Dermis microvascular lymphatic vessel endothelial cell (primary cell): ENCODE results near the gene GYG1. TPM values are rescaled to one million over a fixed set of nuclear protein-coding genes. Genes with fewer than 3 reads are reported as not detected.
"Not testable (repeated sequence)": the region's sequence is repeated elsewhere in the genome, so short reads cannot be mapped to it uniquely, and the experiment has no call there.

Source experiments
- DNase-seq, 2 donors: peaks; one replicate each; pipeline versions ENCODE4 v3.0.0 to v3.0.0-alpha.2; 2010; ENCODE audit warnings: low read depth in 2 of 2
- total RNA-seq: library from RNA; depleted of rRNA; stranded (reverse); fragments of >200 nt; gene quantifications from 2 replicates; pipeline ENCODE4 v1.2.1, GENCODE V29; 2014

The GYG1 gene
- total RNA-seq, 1 donor from 2014 or later = 37.4 TPM

GRCh38 chr3:148987551-148987950, 3.8 kb upstream of the GYG1 start:
- not testable (repeated sequence) for DNase-seq

GRCh38 chr3:148990236-148990635, 1.1 kb upstream of the GYG1 start:
- no peak for DNase-seq

DNA sequence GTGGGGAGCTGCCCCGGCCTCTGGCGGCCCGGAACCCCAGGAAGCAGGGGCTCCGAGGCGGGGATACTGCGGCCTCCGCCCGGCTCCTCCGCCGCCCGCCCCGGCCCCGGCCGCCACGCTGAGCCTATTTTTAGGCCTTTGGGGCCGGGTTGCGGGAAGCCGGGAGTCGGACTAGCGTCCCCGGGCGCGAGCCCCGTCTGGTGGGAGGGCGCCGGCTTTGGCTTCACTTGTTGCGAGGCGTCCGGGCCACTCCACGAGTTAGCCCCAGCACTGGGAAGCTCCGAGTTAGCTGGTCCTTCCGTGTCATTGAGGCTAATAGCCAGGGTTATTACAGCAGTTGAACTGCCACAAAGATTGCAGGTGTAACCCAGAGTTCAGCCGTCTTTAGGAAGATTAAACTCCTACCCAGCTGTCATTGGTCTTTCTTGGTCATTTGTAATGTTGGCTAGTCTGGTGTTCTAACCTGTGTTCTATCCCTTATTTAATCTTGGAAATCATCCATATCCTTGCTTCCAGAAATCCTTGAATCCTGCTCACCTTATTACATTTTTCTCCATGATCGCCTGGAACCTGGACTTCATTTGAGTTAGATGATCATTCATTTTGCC, 791 bp downstream of the GYG1 start:
- peak in 1 of 2 donors; percentile 56 for DNase-seq

DNA sequence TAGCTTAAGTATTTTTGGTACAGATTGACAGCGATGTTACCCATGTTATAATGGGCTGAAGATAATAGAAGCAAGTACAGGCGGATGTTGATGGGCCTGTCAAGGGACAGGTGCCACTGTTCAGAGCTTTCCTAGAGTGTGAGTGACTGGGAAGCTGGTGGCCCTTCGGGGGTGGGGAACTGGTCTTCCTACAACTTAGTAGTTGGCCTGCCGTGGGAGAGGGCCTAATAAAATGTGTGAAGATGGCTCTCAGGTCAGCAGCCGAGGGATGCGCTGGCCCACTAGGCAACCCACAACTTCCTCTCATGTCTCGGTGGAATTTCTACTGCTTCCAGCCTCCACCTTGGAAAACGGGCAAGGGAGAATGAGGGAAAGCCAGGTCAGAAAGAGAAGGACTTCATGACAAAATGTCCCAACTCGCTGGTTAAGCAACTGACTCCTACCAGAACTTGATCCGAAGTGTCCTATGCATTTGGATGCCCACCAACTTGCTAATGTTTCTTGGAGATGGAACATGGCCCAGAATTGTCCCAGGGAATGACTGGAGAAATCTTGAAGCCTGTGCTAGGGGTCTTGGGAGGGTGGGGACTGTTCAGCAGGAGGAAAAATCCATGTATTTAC, 1.4 kb downstream of the GYG1 start:
- no peak for DNase-seq

DNA sequence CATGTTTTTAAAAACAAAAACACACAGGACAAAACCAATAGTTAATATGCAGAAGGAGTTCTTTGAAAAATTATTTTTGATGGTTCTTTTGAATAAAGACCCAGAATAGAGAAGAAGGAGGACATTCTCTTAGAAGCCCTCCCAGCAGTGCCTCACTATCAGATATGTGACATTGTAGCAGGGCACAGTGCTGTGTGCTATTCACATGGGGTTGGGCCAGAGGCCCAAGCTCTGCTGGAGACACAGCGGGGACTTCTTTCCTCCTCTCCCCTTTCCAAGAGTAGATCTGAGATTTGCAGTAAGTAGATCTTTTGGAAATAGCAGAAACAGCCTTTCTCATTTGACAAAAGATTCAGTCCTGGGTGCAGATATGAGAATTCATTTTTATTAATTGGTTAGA, 6.3 kb downstream of the GYG1 start:
- no peak for DNase-seq

- no peak for DNase-seq
Observed at GRCh38 chr3:148998297-148998696, 7.0 kb downstream of the GYG1 start.

DNA sequence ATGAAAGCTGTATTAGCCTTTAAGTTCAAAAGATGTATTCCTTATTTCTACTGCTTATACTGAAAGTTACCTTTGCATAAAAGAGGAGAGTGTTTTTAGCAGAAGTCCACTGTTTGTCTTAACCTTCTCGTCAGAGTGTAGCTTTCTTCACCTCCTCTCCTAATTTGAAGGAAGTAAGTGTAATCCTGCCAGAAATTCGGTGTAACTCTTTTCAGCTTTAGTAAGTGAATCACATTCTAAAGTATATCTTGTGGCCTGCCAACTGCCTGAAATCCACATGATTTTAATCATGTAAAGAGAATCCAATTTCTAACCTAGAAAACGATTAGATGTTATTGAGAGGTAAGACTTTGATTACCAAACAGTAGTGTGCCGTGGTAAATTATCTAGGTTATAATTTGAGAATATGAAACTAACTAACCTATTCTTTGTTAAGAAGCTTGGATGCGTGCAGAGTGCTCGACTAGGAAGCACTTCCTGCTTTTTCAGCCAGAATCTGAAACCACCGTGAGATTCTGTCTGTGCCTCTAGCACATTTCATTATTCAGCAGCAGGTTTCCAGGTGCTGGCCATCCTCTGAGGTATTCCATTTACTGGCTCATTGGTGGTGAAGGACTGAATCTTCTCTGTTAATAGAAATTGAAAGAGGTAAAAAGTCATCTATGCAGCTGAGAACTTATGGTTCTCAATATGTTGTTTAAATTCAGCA, 7.5 kb downstream of the GYG1 start:
- no peak for DNase-seq

- no peak for DNase-seq
Observed at GRCh38 chr3:148999806-149000205, 8.5 kb downstream of the GYG1 start.

DNA sequence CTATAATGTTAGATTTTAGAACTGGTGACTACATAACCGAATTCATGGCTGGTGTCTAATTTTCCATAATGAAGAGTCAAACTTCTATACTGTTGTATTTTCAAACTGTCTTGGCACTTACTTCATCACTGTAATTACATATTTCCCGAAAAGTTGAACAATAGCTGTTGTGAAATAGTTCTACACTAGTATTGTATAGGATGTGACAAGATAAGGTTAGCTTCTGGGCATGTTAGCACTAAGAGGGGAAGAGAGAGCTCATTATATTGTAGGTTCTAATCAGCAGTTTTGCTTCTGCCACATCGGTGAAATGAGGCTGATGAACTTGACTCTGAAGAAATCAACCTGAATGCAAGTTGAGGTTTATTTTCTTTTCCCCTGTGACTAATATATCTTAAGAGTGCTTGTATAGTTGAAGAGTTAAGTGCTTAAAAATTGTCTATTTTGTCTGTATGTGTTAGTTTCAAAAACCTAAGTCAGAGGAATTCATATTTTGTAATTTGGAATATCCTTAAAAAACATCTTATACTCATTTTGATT, 8.9 kb downstream of the GYG1 start:
- no peak for DNase-seq

GRCh38 chr3:149001727-149002126, 10.4 kb downstream of the GYG1 start:
- DNase-seq = no peak

DNA sequence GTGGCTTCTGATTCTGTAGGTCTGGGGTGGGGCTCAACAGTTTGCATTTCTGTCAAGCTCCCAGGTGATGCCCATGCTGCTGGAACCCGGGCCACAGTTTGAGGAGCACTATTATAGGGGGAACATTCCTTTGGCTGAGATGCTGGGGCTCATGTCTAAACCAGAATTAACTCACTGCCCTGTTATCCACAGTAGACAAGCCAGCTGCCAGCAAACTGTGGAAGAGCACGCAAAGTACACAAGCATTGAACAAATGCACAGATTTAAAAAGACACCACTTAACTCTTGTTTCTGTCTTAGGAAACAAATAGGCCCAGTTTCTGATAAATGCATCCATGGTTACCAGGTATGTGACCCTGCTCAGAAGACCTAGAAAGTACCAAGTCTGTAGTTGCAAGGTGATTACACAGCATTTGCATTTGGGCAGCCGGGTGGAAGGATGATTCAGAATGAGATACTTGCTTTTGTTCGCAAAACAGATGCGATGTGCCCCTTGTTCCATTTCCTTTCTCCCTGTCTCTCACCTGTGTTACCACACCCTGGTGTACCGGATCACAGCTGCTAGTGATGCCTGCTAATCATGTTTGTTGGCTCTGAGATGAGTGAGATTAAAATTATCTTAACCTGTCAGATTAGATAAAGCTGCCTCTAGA, 12.4 kb downstream of the GYG1 start:
- no peak for DNase-seq

DNA sequence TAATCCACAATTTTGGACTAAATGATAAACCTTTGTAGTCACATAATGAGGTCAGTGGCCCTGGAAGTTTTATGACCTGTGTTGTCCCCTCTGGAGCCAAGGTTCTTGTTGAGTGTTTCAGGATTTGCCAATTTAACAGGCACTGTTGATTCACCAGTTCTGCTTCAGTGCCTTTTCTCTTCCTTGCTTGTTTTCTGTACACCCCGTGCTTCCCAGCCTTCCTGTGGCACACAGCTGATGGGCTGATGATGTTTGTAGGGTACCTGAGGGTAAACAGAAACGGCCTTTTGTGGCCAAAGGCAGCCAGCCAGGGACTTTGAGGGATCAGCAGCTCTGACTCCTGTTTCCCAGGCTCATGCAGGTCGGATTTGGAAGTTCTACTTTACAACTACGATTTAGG, 13.3 kb downstream of the GYG1 start:
- DNase-seq = peak in 1 of 2 donors; percentile 19

DNA sequence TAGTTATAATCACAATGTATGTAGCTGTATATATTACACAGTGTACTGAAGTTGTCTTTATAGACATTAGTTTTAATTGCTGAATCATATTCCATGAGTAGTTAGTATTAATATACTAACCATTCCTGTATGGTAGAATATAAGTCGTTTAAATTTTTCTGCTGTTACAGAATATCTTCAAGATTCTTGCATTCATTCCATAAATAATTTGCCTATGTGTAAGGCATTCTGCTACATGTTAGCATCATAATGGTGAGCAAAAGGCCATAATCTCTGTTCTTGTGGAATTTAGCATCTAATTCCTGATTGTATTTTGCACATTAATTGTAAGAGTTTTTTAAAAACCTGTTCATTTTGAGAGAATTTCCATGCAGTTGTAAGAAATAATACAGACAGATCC, 14.1 kb downstream of the GYG1 start:
- no peak for DNase-seq

GRCh38 chr3:149007567-149008257, 16.4 kb downstream of the GYG1 start:
- DNase-seq = no peak

DNA sequence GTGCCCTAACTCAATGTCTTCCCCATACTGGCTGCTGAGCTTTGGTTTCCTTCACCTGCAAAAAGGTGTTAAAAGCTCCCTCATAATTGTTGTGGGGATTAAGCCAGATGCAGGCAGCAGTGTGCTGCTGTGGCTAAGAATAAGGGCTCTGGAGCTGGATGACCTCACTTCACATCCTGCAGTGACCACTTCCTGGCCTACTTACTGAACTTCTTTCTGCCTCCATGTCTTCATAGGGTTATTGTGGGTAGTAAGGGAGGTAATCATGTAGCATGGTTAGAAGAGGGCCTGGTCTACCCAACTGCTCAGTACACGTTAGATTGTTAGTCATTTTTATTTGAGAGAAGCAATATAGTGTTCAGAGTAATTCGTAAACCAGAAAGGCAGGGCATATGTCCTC, 18.4 kb downstream of the GYG1 start:
- DNase-seq = no peak

- DNase-seq = no peak
Observed at GRCh38 chr3:149010504-149010951, 19.2 kb downstream of the GYG1 start.

GRCh38 chr3:149010966-149011365, 19.6 kb downstream of the GYG1 start:
- no peak for DNase-seq

GRCh38 chr3:149011676-149012075, 20.3 kb downstream of the GYG1 start:
- no peak for DNase-seq

GRCh38 chr3:149013726-149014125, 22.4 kb downstream of the GYG1 start:
- no peak for DNase-seq

DNA sequence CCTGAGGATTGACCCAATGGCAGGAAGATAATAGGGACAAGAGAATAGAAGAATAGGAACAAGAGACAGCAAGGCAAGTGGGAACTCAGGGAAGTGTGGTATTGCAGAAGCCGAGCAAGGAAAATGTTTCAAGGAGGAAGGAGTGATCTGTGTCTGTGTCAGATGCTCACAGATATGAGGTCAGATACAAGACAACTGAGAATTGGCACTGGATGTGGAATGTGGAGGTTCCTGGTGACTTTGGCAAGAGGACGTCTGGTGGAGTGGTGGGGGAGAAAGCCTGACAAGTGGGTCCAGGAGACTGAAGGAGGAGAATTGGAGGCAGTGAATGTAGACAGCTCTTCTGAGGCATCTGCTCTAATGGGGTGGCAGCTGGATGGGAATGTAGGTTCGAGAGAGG, 24.1 kb downstream of the GYG1 start:
- no peak for DNase-seq

DNA sequence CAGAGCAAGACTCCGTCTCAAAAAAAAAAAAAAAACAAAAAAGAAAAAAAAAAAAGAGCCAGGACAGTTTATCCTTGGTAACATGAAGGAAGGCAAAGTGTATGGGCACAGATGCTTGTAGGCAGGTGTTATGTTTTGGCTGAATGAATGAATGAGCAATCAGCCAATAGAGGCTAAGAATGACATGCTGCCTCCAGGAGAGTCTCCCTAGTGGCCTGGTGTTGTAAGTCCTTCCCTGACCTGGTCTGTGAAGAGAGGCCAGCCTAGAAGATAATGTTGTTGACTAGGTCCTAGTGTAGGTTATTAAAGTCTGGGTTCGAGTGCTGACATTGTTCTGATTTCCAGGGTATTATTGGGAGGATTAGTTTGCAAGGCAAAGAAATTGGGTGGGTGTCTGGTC, 24.9 kb downstream of the GYG1 start:
- DNase-seq = no peak
